ENCODE results near the gene MTMR3.

Gene MTMR3

GRCh38 chr22:30000566-30000965 lies 117.6 kb downstream of the MTMR3 start:
- no peak overlapping the region for H3K4me3 ChIP-seq (ENCODE audit: low read length)
- H3K36me3 ChIP-seq (ENCODE audit: control insufficient read depth, low read length): no peaks in the 10 kb centered on the region
- no peaks in the 10 kb centered on the region for H3K4me1 ChIP-seq (ENCODE audit: control insufficient read depth, low read length)
- TF ChIP-seq CTCF (IDR thresholded peaks at IDR 0.05; ENCODE audit: low read depth, low read length, poor library complexity, severe bottlenecking) (no peak), EZH2phosphoT487 (IDR thresholded peaks at IDR 0.05; ENCODE audit: borderline replicate concordance, low read length) (no peak)
- H3F3A ChIP-seq (ENCODE audit: control insufficient read depth, insufficient read depth): 0 out of 2 replicates have a peak, but pooled peaks cover 3% of the 10 kb centered on the region
- H3K9me2 ChIP-seq (replicated peaks; ENCODE audit: control insufficient read depth, low read length): no peaks in the 10 kb centered on the region
- H3K27me3 ChIP-seq (ENCODE audit: control insufficient read depth, low read length): no peaks in the 10 kb centered on the region
- H3K27ac ChIP-seq (ENCODE audit: low read depth, low read length): no peak overlapping the region
- no peaks in the 10 kb centered on the region for H4K20me1 ChIP-seq (ENCODE audit: control insufficient read depth, insufficient read depth, low read depth, low read length)
- H3K9me3 ChIP-seq (ENCODE audit: control insufficient read depth, insufficient read depth, low read length): no peaks in the 10 kb centered on the region
- H3K4me2 ChIP-seq (ENCODE audit: low read length): no peak overlapping the region
- no peaks in the 10 kb centered on the region for H3K79me2 ChIP-seq (ENCODE audit: control insufficient read depth, low read length)

- Histone ChIP-seq H3K9me3 (ENCODE audit: control insufficient read depth, insufficient read depth, low read length) (no peaks in the 10 kb centered on the region), H3K27ac (ENCODE audit: low read depth, low read length) (no peak overlapping the region), H3K36me3 (ENCODE audit: control insufficient read depth, low read length) (no peaks in the 10 kb centered on the region), H3F3A (ENCODE audit: control insufficient read depth, insufficient read depth) (0 out of 2 replicates have a peak, but pooled peaks cover 3% of the 10 kb centered on the region), H3K4me3 (ENCODE audit: low read length) (no peak overlapping the region), H3K79me2 (ENCODE audit: control insufficient read depth, low read length) (no peaks in the 10 kb centered on the region), H3K9me2 (replicated peaks; ENCODE audit: control insufficient read depth, low read length) (no peaks in the 10 kb centered on the region), H3K4me2 (ENCODE audit: low read length) (no peak overlapping the region), H3K4me1 (ENCODE audit: control insufficient read depth, low read length) (no peaks in the 10 kb centered on the region), H3K27me3 (ENCODE audit: control insufficient read depth, low read length) (no peaks in the 10 kb centered on the region), H4K20me1 (ENCODE audit: control insufficient read depth, insufficient read depth, low read depth, low read length) (no peaks in the 10 kb centered on the region)
- no peak for TF ChIP-seq EZH2phosphoT487 (IDR thresholded peaks at IDR 0.05; ENCODE audit: borderline replicate concordance, low read length)
- no peak for TF ChIP-seq CTCF (IDR thresholded peaks at IDR 0.05; ENCODE audit: low read depth, low read length, poor library complexity, severe bottlenecking)
Measured at GRCh38 chr22:30001459-30001858, 118.5 kb downstream of the MTMR3 start.

DNA sequence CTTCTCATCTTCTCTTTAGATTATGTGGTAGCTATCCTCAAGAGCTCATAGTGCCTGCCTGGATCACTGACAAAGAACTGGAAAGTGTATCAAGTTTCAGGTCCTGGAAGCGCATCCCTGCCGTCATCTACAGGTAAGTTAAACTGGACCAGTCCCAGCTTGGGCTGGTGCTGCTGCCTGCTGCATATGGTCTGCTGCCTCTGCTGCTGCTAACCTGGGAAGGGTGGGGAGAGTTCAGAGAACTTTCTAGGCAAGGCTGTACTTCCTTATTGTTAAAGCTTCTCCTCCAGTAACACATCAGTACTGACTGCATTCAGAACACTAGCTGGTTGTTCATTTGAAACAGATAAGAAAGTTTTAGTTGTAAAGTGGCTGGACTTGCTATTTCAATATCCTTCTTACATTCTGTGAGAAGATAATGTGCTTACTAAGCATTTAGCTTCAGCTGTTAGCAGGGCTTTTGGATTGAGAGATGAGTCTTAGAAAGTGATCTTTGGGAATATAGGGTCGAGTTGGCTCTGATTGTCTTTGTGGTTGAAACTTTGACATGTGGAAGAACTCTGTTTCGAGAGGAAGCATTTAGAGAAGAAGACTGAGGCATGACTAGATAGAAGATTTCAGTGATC lies 120.0 kb downstream of the MTMR3 start:
- Histone ChIP-seq H3K4me3 (ENCODE audit: low read length) (no peak overlapping the region), H4K20me1 (ENCODE audit: control insufficient read depth, insufficient read depth, low read depth, low read length) (no peaks in the 10 kb centered on the region), H3K9me3 (ENCODE audit: control insufficient read depth, insufficient read depth, low read length) (no peaks in the 10 kb centered on the region), H3K4me2 (ENCODE audit: low read length) (no peak overlapping the region), H3F3A (ENCODE audit: control insufficient read depth, insufficient read depth) (0 out of 2 replicates have a peak, but pooled peaks cover 3% of the 10 kb centered on the region), H3K9me2 (replicated peaks; ENCODE audit: control insufficient read depth, low read length) (no peaks in the 10 kb centered on the region), H3K4me1 (ENCODE audit: control insufficient read depth, low read length) (no peaks in the 10 kb centered on the region), H3K36me3 (ENCODE audit: control insufficient read depth, low read length) (peaks cover 6% of the 10 kb centered on the region; the same call in 1 of the 2 replicates), H3K27ac (ENCODE audit: low read depth, low read length) (no peak overlapping the region), H3K79me2 (ENCODE audit: control insufficient read depth, low read length) (no peaks in the 10 kb centered on the region), H3K27me3 (ENCODE audit: control insufficient read depth, low read length) (no peaks in the 10 kb centered on the region)
- no peak for TF ChIP-seq EZH2phosphoT487 (IDR thresholded peaks at IDR 0.05; ENCODE audit: borderline replicate concordance, low read length)
- TF ChIP-seq CTCF (IDR thresholded peaks at IDR 0.05; ENCODE audit: low read depth, low read length, poor library complexity, severe bottlenecking): no peak

Data from DOHH2 (cell line).